DND-41 (cell line): ENCODE data around the gene SYNC.

Source experiments
- ATAC-seq: fragments of 200-7000 bp; cut with Tn5 transposase; 3 replicates; pipeline ENCODE4 v1.9.1; 2021; ENCODE audit warnings: low read depth; ENCODE audit not compliant: insufficient read depth
- DNase-seq: peaks from one replicate; pipeline ENCODE4 v3.0.0-alpha.2; 2020
- H2AFZ ChIP-seq: 2 replicates; pipeline ENCODE4 v1.6.0; 2012; ENCODE audit warnings: low read depth, low read length
- H3K27ac ChIP-seq: 2 replicates; pipeline ENCODE4 v1.5.1; 2012; ENCODE audit warnings: low read length, inconsistent platforms
- H3K27me3 ChIP-seq: fragments of 200-600 bp; sonication (generic); 2 replicates; pipeline ENCODE4 v1.6.0; 2012; ENCODE audit warnings: low read length, mild to moderate bottlenecking, inconsistent platforms; ENCODE audit not compliant: insufficient read depth, poor library complexity
- H3K36me3 ChIP-seq: 2 replicates; pipeline ENCODE4 v1.5.1; 2012; ENCODE audit warnings: low read length, inconsistent platforms; ENCODE audit not compliant: insufficient read depth
- H3K4me1 ChIP-seq: 2 replicates; pipeline ENCODE4 v1.5.1; 2012; ENCODE audit warnings: mild to moderate bottlenecking, low read length; ENCODE audit not compliant: insufficient read depth
- H3K4me2 ChIP-seq: 2 replicates; pipeline ENCODE4 v1.6.0; 2012; ENCODE audit warnings: mild to moderate bottlenecking, moderate library complexity, low read length, inconsistent platforms; ENCODE audit not compliant: insufficient read depth
- H3K4me3 ChIP-seq, 2 experiments: fragments of 200-600 bp in 1 of 2; shearing (Covaris generic) in 1 of 2; 2 replicates each; pipeline ENCODE4 v1.5.1; 2012 to 2016; ENCODE audit warnings: inconsistent platforms in 2 of 2, low read length in 2 of 2, mild to moderate bottlenecking in 2 of 2, low read depth in 1 of 2, moderate library complexity in 1 of 2
- H3K79me2 ChIP-seq: 2 replicates; pipeline ENCODE4 v1.6.0; 2012; ENCODE audit warnings: low read length, inconsistent platforms; ENCODE audit not compliant: insufficient read depth
- H3K9ac ChIP-seq: 2 replicates; pipeline ENCODE4 v1.6.0; 2012; ENCODE audit warnings: low read depth, mild to moderate bottlenecking, inconsistent platforms, low read length, moderate library complexity
- H3K9me3 ChIP-seq: 2 replicates; pipeline ENCODE4 v1.5.1; 2012; ENCODE audit warnings: low read length, moderate library complexity, mild to moderate bottlenecking, inconsistent platforms; ENCODE audit not compliant: insufficient read depth, severe bottlenecking
- H4K20me1 ChIP-seq: 2 replicates; pipeline ENCODE4 v1.6.0; 2012; ENCODE audit warnings: low read length; ENCODE audit not compliant: insufficient read depth
- CTCF ChIP-seq: IDR thresholded peaks from 2 replicates; pipeline ENCODE4 v1.5.1; 2012; ENCODE audit warnings: borderline replicate concordance, low read length, moderate library complexity, mild to moderate bottlenecking; ENCODE audit not compliant: poor library complexity, severe bottlenecking; ENCODE audit errors: extremely low read depth
- EZH2 ChIP-seq: IDR thresholded peaks from 3 replicates; pipeline ENCODE4 v1.6.1; 2012; ENCODE audit warnings: borderline replicate concordance, low read depth, mild to moderate bottlenecking, moderate library complexity, low read length, inconsistent platforms; ENCODE audit not compliant: severe bottlenecking

Gene SYNC

GRCh38 chr1:32741413-32742198 lies 39.0 kb upstream of the SYNC start:
- Histone ChIP-seq H3K79me2 (no peaks in the 10 kb centered on the region), H3K9ac (no peak overlapping the region; the same call in 1 of the 2 replicates), H3K4me2 (peak overlapping the region; percentile 53), H3K27ac (no peak overlapping the region), H3K4me1 (0 out of 2 replicates have a peak, but pooled peaks cover 3% of the 10 kb centered on the region), H4K20me1 (peaks cover 10% of the 10 kb centered on the region), H2AFZ (no peak overlapping the region), H3K9me3 (no peaks in the 10 kb centered on the region), H3K36me3 (no peaks in the 10 kb centered on the region), H3K4me3 (peak overlapping the region in 1 of 2 experiments; percentile 30; a peak in 1 of 4 replicates), H3K27me3 (peaks cover 43% of the 10 kb centered on the region)
- ATAC-seq (peak; percentile 45; the same call in 1 of the 3 replicates), DNase-seq (no peak)
- TF ChIP-seq CTCF, result peak; percentile 20
- no peak for TF ChIP-seq EZH2

DNA sequence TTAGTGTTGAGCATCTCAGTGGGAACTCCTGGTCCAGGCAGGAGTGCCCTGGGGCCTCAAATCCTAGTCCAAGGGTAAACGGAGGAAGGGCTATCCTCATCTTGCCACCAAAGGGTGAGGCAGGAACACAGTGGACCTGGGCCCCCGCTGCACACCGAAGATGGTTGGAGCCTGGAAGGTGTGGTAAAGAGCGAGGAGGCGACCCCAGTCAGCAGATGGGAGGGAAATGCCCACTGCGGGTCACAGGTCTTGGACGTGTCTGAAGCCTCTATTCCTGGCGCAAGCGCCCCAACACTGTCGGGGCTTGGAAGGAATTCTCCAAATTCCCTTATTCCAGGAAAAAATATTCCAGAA lies 38.5 kb upstream of the SYNC start:
- peaks cover 43% of the 10 kb centered on the region for H3K27me3 ChIP-seq
- ATAC-seq (no peak), DNase-seq (no peak)
- no peaks in the 10 kb centered on the region for H3K36me3 ChIP-seq
- H3K4me3 ChIP-seq, result 0 out of 4 replicates have a peak overlapping the region, but pooled peaks of 1 of the 2 experiments have one; percentile 30
- H3K9ac ChIP-seq, result no peak overlapping the region; the same call in 1 of the 2 replicates
- H2AFZ ChIP-seq, result no peak overlapping the region
- H3K9me3 ChIP-seq, result no peaks in the 10 kb centered on the region
- H4K20me1 ChIP-seq, result peaks cover 10% of the 10 kb centered on the region
- peak overlapping the region; percentile 53; the same call in 1 of the 2 replicates for H3K4me2 ChIP-seq
- no peaks in the 10 kb centered on the region for H3K79me2 ChIP-seq
- peak; percentile 69 for TF ChIP-seq EZH2
- TF ChIP-seq CTCF, result no peak
- H3K27ac ChIP-seq, result no peak overlapping the region
- 0 out of 2 replicates have a peak, but pooled peaks cover 3% of the 10 kb centered on the region for H3K4me1 ChIP-seq

GRCh38 chr1:32736812-32737791 lies 34.5 kb upstream of the SYNC start:
- H3K27ac ChIP-seq, result no peak overlapping the region

More at GRCh38 chr1:32736812-32737791, 34.5 kb upstream of the SYNC start:
- Histone ChIP-seq H3K4me1 (0 out of 2 replicates have a peak, but pooled peaks cover 3% of the 10 kb centered on the region), H3K79me2 (no peaks in the 10 kb centered on the region), H3K9me3 (no peaks in the 10 kb centered on the region), H3K4me2 (no peak overlapping the region), H3K4me3 (no peak overlapping the region), H4K20me1 (no peaks in the 10 kb centered on the region; the same call in 1 of the 2 replicates), H3K9ac (no peak overlapping the region), H3K36me3 (no peaks in the 10 kb centered on the region), H3K27me3 (peaks cover 29% of the 10 kb centered on the region), H2AFZ (no peak overlapping the region)
- TF ChIP-seq EZH2 (no peak), CTCF (no peak)
- ATAC-seq (no peak), DNase-seq (no peak)
